ENCODE data around the gene KLHL4.
"Not testable (repeated sequence)": the region's sequence is repeated elsewhere in the genome, so short reads cannot be mapped to it uniquely, and the experiment has no call there.

KLHL4 gene

DNA sequence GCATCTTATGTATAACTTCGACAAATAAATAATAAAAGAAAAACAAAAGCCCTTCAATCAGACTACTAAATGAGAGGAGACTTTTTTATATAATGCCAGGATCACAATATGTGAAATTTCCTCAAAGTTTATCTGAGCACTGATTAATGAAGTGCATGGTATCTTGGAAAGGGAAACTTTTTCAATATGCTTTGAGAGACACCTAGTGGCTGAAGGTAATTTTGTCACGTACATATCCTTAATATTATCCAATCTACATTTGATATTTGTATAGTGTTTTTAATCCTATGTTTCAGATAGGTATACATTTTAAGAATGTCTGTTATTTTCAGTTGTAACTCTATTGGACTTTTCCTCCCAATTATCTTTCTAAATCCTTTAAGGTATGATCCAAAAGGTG is 146.8 kb downstream of the KLHL4 start:
- DNase-seq: peak in 2 of 3 donors; percentile 1 to 3

DNA sequence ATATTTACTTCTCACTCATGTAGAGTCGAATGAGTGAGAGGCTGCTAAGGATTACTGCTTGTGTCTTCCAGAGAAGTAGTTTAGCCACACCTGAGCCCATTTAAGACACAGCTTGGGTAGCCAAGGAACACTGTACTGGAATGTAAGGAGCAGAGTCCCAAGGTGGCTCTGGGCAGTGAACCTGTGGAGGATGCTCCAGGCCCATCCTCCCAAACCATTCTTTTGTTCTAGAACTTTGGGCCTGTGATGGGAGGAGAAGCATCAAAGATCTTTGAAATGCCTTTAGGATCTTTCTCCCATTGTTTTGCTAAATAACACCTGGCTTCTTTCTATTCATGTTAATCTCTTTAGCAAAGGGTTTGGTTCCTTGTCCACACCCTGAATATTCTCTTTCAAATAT is 162.2 kb downstream of the KLHL4 start:
- DNase-seq: no peak

DNA sequence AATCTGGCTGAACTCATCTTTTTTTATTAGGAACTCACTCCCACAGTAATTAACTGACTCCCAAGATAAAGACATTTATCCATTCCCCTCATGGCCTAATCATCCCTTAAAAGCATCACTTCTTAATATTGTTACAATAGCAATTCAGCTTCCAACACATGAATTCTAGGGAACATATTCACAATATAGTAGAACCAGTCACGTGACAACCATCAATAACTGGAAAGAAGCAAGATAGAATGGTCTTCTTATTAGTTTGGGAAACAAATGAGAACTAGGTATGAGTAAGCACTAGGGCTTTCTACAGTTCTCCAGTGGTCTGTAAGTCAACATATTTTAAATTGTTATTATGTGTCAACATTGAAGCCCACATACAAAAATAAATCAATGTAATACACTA is 170.1 kb downstream of the KLHL4 start:
- no peak for DNase-seq

DNA sequence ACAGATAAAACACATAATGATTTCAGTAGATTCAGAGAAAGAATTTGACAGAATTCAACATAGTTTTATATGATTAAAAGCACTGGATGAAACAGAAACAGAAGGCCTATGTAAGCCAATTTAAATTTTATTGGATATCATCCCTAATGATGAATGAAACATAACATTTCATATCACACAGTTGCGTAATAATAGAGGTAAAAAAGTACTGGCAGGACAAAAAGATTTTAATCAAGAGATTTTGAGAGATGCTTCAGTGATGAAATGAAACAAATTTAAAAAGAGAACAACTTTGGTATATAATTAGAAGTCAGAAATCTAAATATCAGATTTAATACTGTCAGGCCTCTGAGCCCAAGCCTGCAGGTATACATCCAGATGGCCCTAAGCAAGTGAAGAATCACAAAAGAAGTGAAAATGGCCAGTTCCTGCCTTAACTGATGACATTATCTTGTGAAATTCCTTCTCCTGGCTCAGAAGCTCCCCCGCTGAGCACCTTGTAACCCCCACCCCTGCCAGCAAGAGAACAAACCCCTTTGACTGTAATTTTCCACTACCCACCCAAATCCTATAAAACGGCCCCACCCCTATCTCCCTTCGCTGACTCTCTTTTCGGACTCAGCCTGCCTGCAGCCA is 170.6 kb downstream of the KLHL4 start:
- DNase-seq: not testable (repeated sequence)

DNA sequence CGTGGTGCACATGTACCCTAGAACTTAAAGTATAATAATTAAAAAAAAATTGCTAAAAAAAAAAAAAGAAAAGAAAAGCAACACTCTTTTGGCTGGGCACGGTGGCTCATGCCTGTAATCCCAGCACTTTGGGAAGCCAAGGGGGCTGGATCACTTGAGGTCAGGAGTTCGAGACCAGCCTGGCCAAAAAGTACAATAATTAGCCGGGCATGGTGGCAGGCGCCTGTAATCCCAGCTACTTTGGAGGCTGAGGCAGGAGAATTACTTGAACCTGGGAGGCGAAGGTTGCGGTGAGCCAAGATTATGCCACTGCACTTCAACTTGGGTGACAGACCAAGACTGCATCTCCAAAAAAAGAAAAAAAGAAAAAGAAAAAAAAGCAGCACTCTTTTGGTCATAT is 171.6 kb downstream of the KLHL4 start:
- DNase-seq: not testable (repeated sequence)

DNA sequence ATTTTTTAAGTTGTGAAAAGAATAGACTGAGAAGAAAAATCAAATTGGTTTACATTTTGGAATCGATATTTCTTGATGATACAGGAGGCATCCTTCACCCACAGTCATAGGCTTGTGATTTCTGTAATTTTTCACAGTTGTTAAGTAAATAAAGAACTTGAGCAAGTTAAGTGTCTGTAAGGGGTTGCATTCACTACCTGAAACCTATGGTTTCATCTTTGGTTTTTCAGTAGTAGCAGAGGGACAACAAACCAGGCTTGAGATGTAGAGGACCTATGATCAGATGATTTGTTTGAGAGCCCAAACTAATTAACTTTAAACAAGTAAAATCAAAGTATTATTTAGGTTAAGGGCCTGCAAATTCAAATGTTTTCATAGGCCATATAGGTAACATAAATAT is 175.6 kb downstream of the KLHL4 start:
- no peak for DNase-seq

DNA sequence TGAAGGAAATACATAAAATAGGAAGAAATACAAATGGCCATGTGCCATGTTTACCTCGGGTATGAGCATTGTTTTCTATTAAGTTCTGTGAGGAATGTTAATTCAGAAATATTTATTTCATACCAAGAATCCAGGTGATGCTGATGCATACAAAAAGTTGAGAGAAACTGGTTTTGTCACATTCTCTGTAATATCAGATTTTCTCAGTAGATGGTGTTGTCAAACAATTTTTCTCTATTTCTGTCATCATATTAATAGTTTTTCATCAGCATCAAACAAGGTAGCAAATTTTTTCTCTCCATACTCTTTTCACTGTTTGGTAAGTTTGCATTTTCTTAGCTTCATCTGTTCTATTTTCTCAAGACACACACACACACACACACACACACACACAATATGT is 179.8 kb downstream of the KLHL4 start:
- DNase-seq: no peak

DNA sequence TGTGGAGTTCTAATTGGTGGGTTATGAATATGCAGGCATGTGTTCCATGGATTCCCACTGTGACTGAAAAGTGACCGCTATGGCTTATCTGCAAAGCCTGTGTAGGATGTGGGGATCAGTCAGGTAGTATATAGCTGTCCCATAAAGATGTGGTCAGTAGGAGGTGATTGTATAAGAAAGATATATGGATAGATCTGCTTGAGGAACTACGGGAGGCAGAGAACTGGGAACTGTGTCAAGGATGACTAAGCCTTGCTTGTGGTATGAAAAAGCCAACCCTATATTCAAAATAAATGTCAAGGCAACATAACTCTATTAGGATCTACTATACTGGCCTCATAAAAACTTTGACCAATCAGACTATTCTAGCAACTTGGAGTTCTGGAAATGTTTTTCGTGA is 185.2 kb downstream of the KLHL4 start:
- no peak for DNase-seq

DNA sequence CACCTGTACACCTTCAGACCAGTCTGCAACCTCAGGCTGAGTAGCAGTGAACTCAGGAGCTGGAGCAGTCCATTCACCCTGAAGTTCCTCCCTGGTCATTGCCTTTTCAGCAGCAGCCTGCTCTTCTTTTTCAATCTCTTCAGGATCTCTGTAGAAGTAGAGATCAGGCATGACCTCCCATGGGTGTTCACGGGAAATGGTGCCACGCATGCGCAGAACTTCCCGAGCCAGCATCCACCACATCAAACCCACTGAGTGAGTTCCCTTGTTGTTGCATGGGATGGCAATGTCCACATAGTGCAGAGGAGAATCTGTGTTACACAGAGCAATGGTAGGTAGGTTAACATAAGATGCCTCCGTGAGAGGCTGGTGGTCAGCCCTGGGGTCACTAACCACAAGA is 185.9 kb downstream of the KLHL4 start:
- not testable (repeated sequence) for DNase-seq

DNA sequence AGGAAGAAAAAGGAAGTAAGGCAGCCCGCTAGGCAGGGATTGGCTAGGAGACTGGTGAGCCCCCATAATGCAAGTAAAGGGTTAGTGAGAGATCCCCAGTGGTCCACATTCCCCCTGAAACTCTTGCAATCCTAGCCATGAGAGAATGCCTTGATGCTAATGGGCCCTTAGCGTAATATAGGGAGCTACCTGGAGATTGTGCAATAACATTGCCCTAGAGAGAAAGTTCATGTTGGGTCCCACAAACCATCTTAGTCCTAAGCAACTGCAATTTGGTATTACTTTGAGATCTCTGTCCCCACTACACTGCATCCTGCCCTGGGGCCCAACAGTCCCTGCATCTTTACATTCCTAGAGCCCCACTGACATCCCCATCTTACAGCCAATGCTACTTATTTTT is 188.5 kb downstream of the KLHL4 start:
- DNase-seq: no peak

DNA sequence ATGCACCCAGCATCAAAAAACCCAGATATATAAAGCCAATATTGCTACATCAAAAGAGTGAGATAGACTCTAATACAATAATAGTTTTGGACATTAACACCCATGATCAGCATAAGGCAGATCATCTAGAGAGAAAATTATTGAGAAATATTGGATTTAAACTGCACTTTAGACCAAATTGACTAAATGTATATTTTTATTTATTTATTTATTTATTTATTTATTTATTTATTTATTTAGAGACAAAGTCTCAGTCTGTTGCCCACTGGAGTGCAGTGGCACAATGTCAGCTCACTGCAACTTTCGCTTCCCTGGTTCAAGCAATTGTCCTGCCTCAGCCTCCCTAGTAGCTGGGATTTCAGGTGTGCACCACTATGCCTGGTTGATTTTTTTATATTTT is 193.0 kb downstream of the KLHL4 start:
- no peak for DNase-seq

Measured in suppressor macrophage treated with lipopolysaccharide for 1 hour (primary cell).